Sigmoid colon (tissue), 7 donors: ENCODE measurements around the gene GORASP1. TPM values are rescaled to one million over a fixed set of nuclear protein-coding genes. Genes with fewer than 3 reads are reported as not detected.

Experiments
- DNase-seq: peaks from one replicate; pipeline ENCODE4 v3.0.0-alpha.2; 2019
- H3K27ac ChIP-seq, 4 donors: fragments of 200-600 bp; sonication (generic); one replicate each; pipeline ENCODE4 v1.5.1; 2016 to 2019; ENCODE audit warnings: mild to moderate bottlenecking in 1 of 4
- H3K27me3 ChIP-seq, 3 donors: fragments of 200-600 bp; sonication (generic); one replicate each; pipeline ENCODE4 v1.5.1; 2019; ENCODE audit warnings: mild to moderate bottlenecking in 1 of 3
- H3K36me3 ChIP-seq, 4 donors: fragments of 200-600 bp; sonication (generic); one replicate each; pipeline ENCODE4 v1.5.1; 2016 to 2019
- H3K4me1 ChIP-seq, 4 donors: fragments of 200-600 bp; sonication (generic); one replicate each; pipeline ENCODE4 v1.5.1; 2017 to 2019
- H3K4me3 ChIP-seq, 4 donors: fragments of 200-600 bp; sonication (generic); one replicate each; pipeline ENCODE4 v1.5.1; 2017 to 2019; ENCODE audit warnings: mild to moderate bottlenecking in 2 of 4, moderate library complexity in 1 of 4
- H3K9me3 ChIP-seq, 4 donors: fragments of 200-600 bp in 3 of 4; sonication (generic) in 3 of 4; one replicate each; pipeline versions ENCODE4 v1.5.1 to v1.6.1; 2013 to 2019
- CTCF ChIP-seq, 4 experiments: fragments of 450-650 bp in 3 of 4; fragments of 200-600 bp in 1 of 4; IDR thresholded peaks; one replicate each; pipeline ENCODE4 v1.5.1; 2016 to 2019; ENCODE audit warnings: antibody characterized with exemption in 4 of 4, mild to moderate bottlenecking in 3 of 4, moderate library complexity in 2 of 4
- EP300 ChIP-seq, 4 donors: sonication (generic); formaldehyde crosslinking; IDR thresholded peaks; one replicate each; pipeline ENCODE4 v1.6.1; 2017; ENCODE audit warnings: antibody characterized with exemption in 4 of 4
- POLR2A ChIP-seq, 2 donors: fragments of 450-650 bp; IDR thresholded peaks; one replicate each; pipeline ENCODE4 v1.6.1; 2016; ENCODE audit warnings: antibody characterized with exemption in 2 of 2, mild to moderate bottlenecking in 2 of 2, moderate library complexity in 2 of 2
- POLR2AphosphoS5 ChIP-seq, 4 donors: sonication (generic); formaldehyde crosslinking; IDR thresholded peaks; one replicate each; pipeline ENCODE4 v1.6.1; 2017; ENCODE audit warnings: antibody characterized with exemption in 4 of 4
- WGBS, 2 donors: extraction: QIAGEN DNeasy Blood & Tissue Kit; methylation state at CpG; one replicate each; pipeline ENCODE4 v1.1.7; 2013; 5-methylcytosine and 5-hydroxymethylcytosine counted together
- intact Hi-C: fragments of 100-400 bp; cut with DNase I; formaldehyde crosslinking; loops from one replicate; pipeline ENCODE4 v1.15.1; 2023
- polyA plus RNA-seq, 3 donors: library from polyadenylated mRNA; stranded (reverse); fragments of 200-250 nt; gene quantifications; one replicate each; pipeline ENCODE4 v1.2.3, GENCODE V29; 2013
- total RNA-seq, 4 donors: library from RNA; depleted of rRNA; stranded (reverse); fragments of >200 nt; gene quantifications; one replicate each; pipeline ENCODE4 v1.1.0, GENCODE V29; 2016
- donor health status: healthy with polysubstance abuse.
- donor health status: Bipolar disorder and iron deficiency.
- donor health status: healthy.

GORASP1 gene
- total and polyA plus RNA-seq, 7 donors = 35.4 to 54.5 (median 48.2) TPM

- Histone ChIP-seq H3K9me3 (no peaks in the 10 kb centered on the region), H3K27ac (no peak overlapping the region), H3K27me3 (no peaks in the 10 kb centered on the region), H3K4me1 (peaks cover 0 to 5% (median 3%) of the 10 kb centered on the region in 4 donors), H3K4me3 (no peak overlapping the region), H3K36me3 (peaks cover 0 to 4% (median 0%) of the 10 kb centered on the region in 4 donors)
- intact Hi-C loops = no loop called here
- DNase-seq = peak; percentile 35
- 77% methylated on average over 6 of the region's 6 CpGs for WGBS, 2 donors
- no peak for TF ChIP-seq CTCF (IDR thresholded peaks at IDR 0.05)
Observed at GRCh38 chr3:39133822-39134221, 26.4 kb upstream of the GORASP1 start.

DNA sequence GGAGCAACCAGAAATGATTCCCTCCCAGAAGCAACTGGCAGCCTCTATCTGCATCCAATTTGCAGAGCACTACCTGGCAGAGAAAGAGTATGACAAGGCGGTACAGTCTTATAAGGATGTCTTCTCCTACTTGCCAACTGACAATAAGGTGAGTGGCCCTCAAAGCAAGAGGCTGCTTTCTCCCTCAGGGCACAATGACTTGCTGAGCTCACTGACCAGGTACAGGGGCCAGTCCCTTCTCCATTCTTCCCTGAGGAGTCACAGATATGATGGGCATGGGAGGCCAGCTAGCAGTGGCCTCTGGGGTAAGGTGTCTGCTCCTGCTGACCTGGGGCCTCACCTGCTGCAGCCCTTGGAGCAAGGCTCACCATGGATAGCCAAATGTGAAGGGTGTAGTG lies 25.7 kb upstream of the GORASP1 start:
- no peaks in the 10 kb centered on the region for H3K27me3 ChIP-seq
- DNase-seq = peak; percentile 24
- TF ChIP-seq POLR2AphosphoS5 (IDR thresholded peaks at IDR 0.05) (no peak), CTCF (IDR thresholded peaks at IDR 0.05) (no peak), EP300 (IDR thresholded peaks at IDR 0.05) (no peak), POLR2A (IDR thresholded peaks at IDR 0.05) (no peak)
- H3K9me3 ChIP-seq = no peaks in the 10 kb centered on the region
- H3K4me1 ChIP-seq = no peaks in the 10 kb centered on the region
- no peak overlapping the region for H3K27ac ChIP-seq
- intact Hi-C loops = no loop called here
- H3K36me3 ChIP-seq = peaks cover 0 to 4% (median 0%) of the 10 kb centered on the region in 4 donors
- whole genome bisulfite sequencing, 2 donors = 92 to 98% methylated on average over 1 of the region's 1 CpG
- H3K4me3 ChIP-seq = no peak overlapping the region

DNA sequence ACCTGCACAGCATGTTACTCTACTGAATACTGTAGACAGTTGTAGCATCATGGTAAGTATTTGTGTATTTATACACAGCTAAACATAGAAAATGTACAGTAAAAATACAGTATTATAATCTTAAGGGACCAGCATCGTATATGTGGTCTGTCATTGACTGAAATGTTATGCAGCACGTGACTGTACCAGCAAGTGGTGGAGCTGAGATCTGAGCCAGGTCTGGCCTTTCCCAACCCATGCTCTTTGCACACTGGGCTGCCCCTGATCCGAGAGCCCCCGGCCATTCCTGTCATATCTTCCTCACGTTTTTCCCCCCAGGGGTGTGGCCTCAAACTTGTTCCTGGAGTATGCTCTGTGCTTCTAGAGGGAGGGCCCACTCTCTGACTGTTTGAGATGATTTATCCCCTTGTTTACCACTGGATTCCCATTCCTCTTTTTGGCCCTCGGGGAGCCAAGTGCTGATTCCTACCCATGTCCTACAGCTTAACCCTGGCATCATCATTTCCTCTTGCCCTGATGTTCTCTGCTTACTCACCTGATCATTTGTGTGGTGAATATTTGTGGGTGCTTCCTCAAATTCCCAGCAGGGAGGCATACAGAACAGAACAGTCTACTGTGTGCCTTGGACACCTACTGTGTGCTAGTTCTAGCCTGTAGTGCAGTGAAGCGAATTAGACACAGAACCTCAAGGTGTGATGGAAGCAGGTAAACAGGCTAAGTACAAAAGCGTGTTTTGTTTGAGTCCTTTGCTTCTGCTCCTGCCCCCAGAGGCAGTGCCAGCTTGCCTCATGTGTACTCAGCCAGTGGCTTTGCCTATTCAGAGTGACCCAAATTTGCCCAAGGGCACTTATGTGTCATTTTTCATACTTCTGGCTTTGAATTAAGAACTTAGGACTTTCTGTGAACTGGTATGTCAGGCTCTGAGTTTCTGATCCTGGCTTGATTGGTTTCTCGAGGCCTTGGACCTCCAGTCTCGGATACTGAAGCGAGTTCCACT lies 25.0 kb upstream of the GORASP1 start:
- Histone ChIP-seq H3K27ac (no peak overlapping the region), H3K36me3 (peaks cover 0 to 4% (median 0%) of the 10 kb centered on the region in 4 donors), H3K4me1 (no peaks in the 10 kb centered on the region), H3K27me3 (no peaks in the 10 kb centered on the region), H3K4me3 (no peak overlapping the region), H3K9me3 (no peaks in the 10 kb centered on the region)
- peak; percentile 26 for DNase-seq
- 81 to 82% methylated on average over 11 of the region's 11 CpGs for WGBS, 2 donors
- TF ChIP-seq POLR2A (IDR thresholded peaks at IDR 0.05) = no peak
- no peak for TF ChIP-seq POLR2AphosphoS5 (IDR thresholded peaks at IDR 0.05)
- no peak for TF ChIP-seq CTCF (IDR thresholded peaks at IDR 0.05)
- no peak for TF ChIP-seq EP300 (IDR thresholded peaks at IDR 0.05)
- intact Hi-C loops = no loop called here

DNA sequence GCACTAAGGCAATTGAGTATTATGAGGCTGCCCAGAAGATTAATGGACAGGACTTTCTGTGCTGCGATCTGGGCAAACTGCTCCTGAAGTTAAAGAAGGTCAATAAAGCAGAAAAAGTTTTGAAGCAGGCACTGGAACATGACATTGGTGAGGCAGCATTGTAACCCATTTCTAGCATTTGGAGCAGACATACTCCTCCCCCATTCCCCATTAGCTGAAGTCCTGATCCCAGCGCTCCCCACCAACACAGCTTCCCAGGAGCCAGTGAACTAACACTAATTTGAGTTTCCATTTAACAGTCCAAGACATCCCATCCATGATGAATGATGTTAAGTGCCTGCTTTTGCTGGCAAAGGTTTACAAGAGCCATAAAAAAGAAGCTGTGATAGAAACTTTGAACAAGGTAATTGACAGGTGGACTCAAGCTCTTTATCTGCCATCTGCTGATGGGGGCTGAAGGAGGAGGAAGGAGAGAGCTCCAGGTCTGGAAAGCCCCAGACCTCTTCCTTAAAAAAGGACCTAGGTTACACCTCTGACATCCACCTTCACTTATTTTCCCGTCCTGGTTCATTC lies 23.4 kb upstream of the GORASP1 start:
- intact Hi-C loops = no loop called here
- DNase-seq = no peak
- no peaks in the 10 kb centered on the region for H3K36me3 ChIP-seq
- no peak overlapping the region for H3K4me3 ChIP-seq
- 27 to 64% methylated on average over 3 of the region's 3 CpGs for WGBS, 2 donors
- H3K27ac ChIP-seq = no peak overlapping the region
- peaks cover 0 to 10% (median 5%) of the 10 kb centered on the region in 4 donors for H3K4me1 ChIP-seq
- no peak for TF ChIP-seq POLR2AphosphoS5 (IDR thresholded peaks at IDR 0.05)
- TF ChIP-seq EP300 (IDR thresholded peaks at IDR 0.05) = no peak
- no peak for TF ChIP-seq CTCF (IDR thresholded peaks at IDR 0.05)
- TF ChIP-seq POLR2A (IDR thresholded peaks at IDR 0.05) = no peak
- no peaks in the 10 kb centered on the region for H3K27me3 ChIP-seq
- no peaks in the 10 kb centered on the region for H3K9me3 ChIP-seq
